Hepatocyte (in vitro differentiated cells): Measurements from ENCODE around the gene ALX4. TPM values are rescaled to one million over a fixed set of nuclear protein-coding genes. Genes with fewer than 3 reads are reported as not detected.

Experiments
- DNase-seq: peaks from one replicate; pipeline ENCODE4 v3.0.0-alpha.2; 2016; ENCODE audit warnings: low spot score
- H2AFZ ChIP-seq: fragments of 200-600 bp; sonication (generic); 2 replicates; pipeline ENCODE4 v1.6.0; 2016; ENCODE audit warnings: antibody characterized with exemption, mild to moderate bottlenecking
- H3K27ac ChIP-seq: fragments of 200-600 bp; sonication (generic); 2 replicates; pipeline ENCODE4 v1.5.1; 2016; ENCODE audit warnings: mild to moderate bottlenecking
- H3K27me3 ChIP-seq: fragments of 200-600 bp; sonication (generic); 2 replicates; pipeline ENCODE4 v1.6.1; 2016
- H3K36me3 ChIP-seq: fragments of 200-600 bp; sonication (generic); replicated peaks from 2 replicates; pipeline ENCODE4 v1.5.1; 2016; ENCODE audit warnings: low read depth; ENCODE audit not compliant: insufficient read depth
- H3K4me1 ChIP-seq: fragments of 200-600 bp; sonication (generic); 2 replicates; pipeline ENCODE4 v1.5.1; 2016; ENCODE audit warnings: mild to moderate bottlenecking, moderate library complexity; ENCODE audit not compliant: insufficient read depth
- H3K4me2 ChIP-seq: fragments of 200-600 bp; sonication (generic); 2 replicates; pipeline ENCODE4 v1.6.0; 2016
- H3K4me3 ChIP-seq: fragments of 200-600 bp; sonication (generic); 2 replicates; pipeline ENCODE4 v1.5.1; 2016; ENCODE audit warnings: mild to moderate bottlenecking
- H3K79me2 ChIP-seq: fragments of 200-600 bp; sonication (generic); 2 replicates; pipeline ENCODE4 v1.6.0; 2017; ENCODE audit warnings: mild to moderate bottlenecking
- H3K9me2 ChIP-seq: fragments of 200-600 bp; sonication (generic); replicated peaks from 2 replicates; pipeline ENCODE4 v1.6.0; 2017; ENCODE audit warnings: mild to moderate bottlenecking; ENCODE audit not compliant: insufficient read depth
- H3K9me3 ChIP-seq: fragments of 200-600 bp; sonication (generic); 2 replicates; pipeline ENCODE4 v1.5.1; 2016; ENCODE audit warnings: low read depth, mild to moderate bottlenecking
- H4K20me1 ChIP-seq: fragments of 200-600 bp; sonication (generic); 2 replicates; pipeline ENCODE4 v1.6.0; 2016; ENCODE audit warnings: mild to moderate bottlenecking; ENCODE audit not compliant: insufficient read depth, poor library complexity, severe bottlenecking
- CTCF ChIP-seq: fragments of 200-600 bp; sonication (generic); IDR thresholded peaks from 2 replicates; pipeline ENCODE4 v1.5.1; 2016; ENCODE audit warnings: antibody characterized with exemption, mild to moderate bottlenecking; ENCODE audit not compliant: poor library complexity
- EZH2 ChIP-seq: fragments of 200-600 bp; sonication (generic); IDR thresholded peaks from 2 replicates; pipeline ENCODE4 v1.6.1; 2016; ENCODE audit warnings: antibody characterized with exemption, mild to moderate bottlenecking, borderline replicate concordance
- EZH2phosphoT487 ChIP-seq: fragments of 200-600 bp; sonication (generic); IDR thresholded peaks from one replicate; pipeline ENCODE4 v1.6.1; 2018; ENCODE audit warnings: antibody characterized with exemption, mild to moderate bottlenecking, low read depth, moderate library complexity; ENCODE audit not compliant: unreplicated experiment, severe bottlenecking
- WGBS: methylation state at CpG from one replicate; pipeline ENCODE4 v1.1.6; 2016; ENCODE audit warnings: low lambda C conversion rate; ENCODE audit errors: missing lambda C conversion rate; 5-methylcytosine and 5-hydroxymethylcytosine counted together
- polyA plus RNA-seq: library from polyadenylated mRNA; unstranded; fragments of >200 nt; fragmentation: Nextera tagmentation; extraction: Ambion mirVana; gene quantifications from 2 replicates; pipeline ENCODE4 v1.2.1, GENCODE V29; 2016
- total RNA-seq: library from RNA; depleted of rRNA; stranded (reverse); fragments of >200 nt; gene quantifications from 2 replicates; pipeline ENCODE4 v1.2.3, GENCODE V29; 2014

The ALX4 gene
- total and polyA plus RNA-seq, 2 experiments from 2014 or later: 1.3 to 3.8 TPM

GRCh38 chr11:44277196-44278090 lies 32.5 kb downstream of the ALX4 start:
- 89% methylated on average over 18 of the region's 18 CpGs for WGBS
- H3K27ac ChIP-seq: no peak overlapping the region
- no peaks in the 10 kb centered on the region for H4K20me1 ChIP-seq
- no peak for DNase-seq
- H3K4me3 ChIP-seq: no peak overlapping the region
- H2AFZ ChIP-seq: no peak overlapping the region
- H3K9me2 ChIP-seq: no peaks in the 10 kb centered on the region
- no peak overlapping the region for H3K4me2 ChIP-seq
- TF ChIP-seq EZH2: no peak
- no peak for TF ChIP-seq EZH2phosphoT487
- TF ChIP-seq CTCF: no peak
- H3K27me3 ChIP-seq: no peaks in the 10 kb centered on the region
- no peaks in the 10 kb centered on the region for H3K36me3 ChIP-seq
- H3K4me1 ChIP-seq: no peaks in the 10 kb centered on the region
- H3K9me3 ChIP-seq: no peaks in the 10 kb centered on the region
- no peaks in the 10 kb centered on the region for H3K79me2 ChIP-seq

GRCh38 chr11:44275961-44276550 lies 33.9 kb downstream of the ALX4 start:
- Histone ChIP-seq H3K27me3 (no peaks in the 10 kb centered on the region), H3K4me1 (no peaks in the 10 kb centered on the region), H3K4me3 (no peak overlapping the region), H3K27ac (no peak overlapping the region), H3K79me2 (no peaks in the 10 kb centered on the region), H2AFZ (no peak overlapping the region), H4K20me1 (no peaks in the 10 kb centered on the region), H3K36me3 (no peaks in the 10 kb centered on the region), H3K9me2 (no peaks in the 10 kb centered on the region), H3K9me3 (no peaks in the 10 kb centered on the region), H3K4me2 (no peak overlapping the region)
- no peak for DNase-seq
- TF ChIP-seq EZH2: no peak
- TF ChIP-seq EZH2phosphoT487: no peak
- TF ChIP-seq CTCF: no peak
- WGBS: 95% methylated on average over 7 of the region's 7 CpGs

- no peaks in the 10 kb centered on the region for H3K36me3 ChIP-seq
- H3K9me2 ChIP-seq: no peaks in the 10 kb centered on the region
- H3K27me3 ChIP-seq: no peaks in the 10 kb centered on the region
- no peak overlapping the region for H2AFZ ChIP-seq
- TF ChIP-seq CTCF (no peak), EZH2 (no peak)
- WGBS: 90% methylated on average over 10 of the region's 10 CpGs
- H3K27ac ChIP-seq: no peak overlapping the region
- H4K20me1 ChIP-seq: no peaks in the 10 kb centered on the region
- no peaks in the 10 kb centered on the region for H3K9me3 ChIP-seq
- H3K79me2 ChIP-seq: no peaks in the 10 kb centered on the region
- DNase-seq: no peak
- no peak overlapping the region for H3K4me3 ChIP-seq
- H3K4me2 ChIP-seq: no peak overlapping the region
- no peaks in the 10 kb centered on the region for H3K4me1 ChIP-seq
Observed at GRCh38 chr11:44275241-44275640, 34.7 kb downstream of the ALX4 start.
